Measurements from ENCODE around the gene UBR3.
"Not testable (repeated sequence)": the region's sequence is repeated elsewhere in the genome, so short reads cannot be mapped to it uniquely, and the experiment has no call there.

UBR3 gene

DNA sequence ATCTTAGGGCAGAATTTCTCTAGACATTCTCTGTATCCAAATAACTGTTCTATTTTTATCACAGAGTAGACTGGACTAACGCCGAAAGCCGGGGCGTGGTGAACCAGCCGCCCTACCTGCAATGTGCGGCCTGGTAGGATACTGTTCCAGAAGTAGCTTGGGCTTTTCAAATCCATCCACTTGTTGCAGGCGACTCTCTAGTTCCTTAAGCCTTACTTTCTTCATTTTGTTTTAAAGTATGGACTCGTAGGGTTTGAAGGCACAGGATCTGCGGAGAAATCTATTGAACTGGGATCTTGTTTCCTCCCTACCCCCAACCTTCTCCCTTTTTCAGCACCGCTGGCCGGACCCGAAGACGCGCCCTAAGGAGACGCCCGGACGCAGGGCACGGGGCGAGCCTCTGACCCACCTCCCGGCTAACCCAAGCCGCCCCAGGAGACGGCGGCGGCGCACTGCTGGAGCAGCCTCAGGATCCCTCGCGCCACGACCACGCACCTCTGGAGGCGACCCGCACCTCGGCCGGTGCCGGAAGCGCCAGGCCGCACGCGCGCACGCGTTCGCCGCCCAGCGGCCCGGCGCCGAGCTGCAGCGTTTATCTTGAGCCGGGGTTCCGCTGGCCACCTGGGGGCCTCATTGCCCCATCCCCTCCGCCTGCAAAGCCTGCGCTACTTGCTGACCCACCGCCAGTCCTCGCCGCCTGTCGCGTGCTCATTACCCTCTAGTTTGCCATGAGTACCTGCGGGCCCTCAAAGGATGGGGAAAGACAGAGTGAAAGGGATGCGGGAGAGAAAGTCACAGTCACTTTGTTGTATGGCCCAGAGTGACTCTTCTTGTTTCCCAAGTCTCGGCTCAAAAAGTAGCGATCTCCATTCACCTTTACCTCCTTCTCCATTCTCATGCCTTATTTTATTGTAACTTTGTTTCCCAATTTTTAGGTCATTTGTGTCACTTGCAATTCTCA is 2.6 kb upstream of the UBR3 start, which contains the start of gene METTL5:
TSS of gene METTL5 (minus strand) at position 533 of the 961 bp plus-strand sequence. CDS start at position 225, 308 bp downstream.
- DNase-seq (ENCODE audit: low read depth in 2 of 2), result peak; percentile 57 to 58

DNA sequence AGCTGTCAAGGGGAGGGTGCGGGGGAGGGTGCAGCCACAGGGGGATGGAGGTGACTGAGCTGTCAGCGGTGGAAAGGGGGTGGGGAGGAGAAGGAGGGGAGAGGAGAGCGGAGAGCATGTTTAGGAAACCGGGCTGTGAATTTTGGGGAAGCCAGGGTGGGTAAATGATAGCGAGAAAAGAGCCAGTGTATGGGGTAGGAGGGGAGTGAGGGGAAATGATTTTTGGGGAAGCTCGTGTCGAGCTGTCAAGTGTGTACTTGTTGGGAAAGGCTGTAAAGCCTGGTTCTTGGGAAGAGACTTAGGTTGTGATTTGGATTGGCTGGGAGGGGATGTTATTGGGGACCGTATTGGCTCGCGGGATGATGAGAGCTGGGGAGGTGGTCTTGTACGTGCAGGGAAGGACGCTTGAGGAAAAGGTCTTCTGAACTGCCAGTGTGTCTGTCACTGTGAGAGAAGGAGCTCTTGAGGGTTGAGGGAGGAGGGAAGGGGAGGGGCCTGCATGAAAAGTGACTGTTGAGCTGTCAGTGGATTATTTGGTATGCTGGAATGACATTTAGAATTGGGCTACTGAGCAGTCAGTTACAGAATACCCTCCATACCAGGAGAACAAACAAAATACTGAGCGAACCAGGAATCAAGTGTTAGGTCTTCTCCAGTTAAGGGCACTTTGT is 1.0 kb downstream of the UBR3 start:
- no peak for DNase-seq (ENCODE audit: low read depth in 2 of 2)

DNA sequence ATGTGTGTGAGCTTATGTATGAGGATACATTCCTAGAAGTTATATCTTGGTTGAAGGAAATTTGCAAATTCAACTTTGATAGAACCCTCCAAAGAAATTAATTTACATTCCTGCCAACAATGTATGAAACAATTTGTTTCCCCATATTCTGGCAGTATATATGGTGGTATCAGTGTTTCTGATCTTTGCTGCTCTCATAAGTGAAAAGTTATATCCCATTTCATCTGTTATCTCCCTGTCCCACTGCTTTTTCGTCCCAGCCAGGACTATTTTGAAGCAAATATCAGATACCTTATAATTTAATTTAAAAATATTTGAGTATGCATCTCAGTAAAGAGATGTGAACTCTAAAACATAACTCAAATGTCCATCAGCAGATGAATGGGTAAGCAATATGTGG is 7.1 kb downstream of the UBR3 start:
- DNase-seq (ENCODE audit: low read depth in 2 of 2), result no peak

DNA sequence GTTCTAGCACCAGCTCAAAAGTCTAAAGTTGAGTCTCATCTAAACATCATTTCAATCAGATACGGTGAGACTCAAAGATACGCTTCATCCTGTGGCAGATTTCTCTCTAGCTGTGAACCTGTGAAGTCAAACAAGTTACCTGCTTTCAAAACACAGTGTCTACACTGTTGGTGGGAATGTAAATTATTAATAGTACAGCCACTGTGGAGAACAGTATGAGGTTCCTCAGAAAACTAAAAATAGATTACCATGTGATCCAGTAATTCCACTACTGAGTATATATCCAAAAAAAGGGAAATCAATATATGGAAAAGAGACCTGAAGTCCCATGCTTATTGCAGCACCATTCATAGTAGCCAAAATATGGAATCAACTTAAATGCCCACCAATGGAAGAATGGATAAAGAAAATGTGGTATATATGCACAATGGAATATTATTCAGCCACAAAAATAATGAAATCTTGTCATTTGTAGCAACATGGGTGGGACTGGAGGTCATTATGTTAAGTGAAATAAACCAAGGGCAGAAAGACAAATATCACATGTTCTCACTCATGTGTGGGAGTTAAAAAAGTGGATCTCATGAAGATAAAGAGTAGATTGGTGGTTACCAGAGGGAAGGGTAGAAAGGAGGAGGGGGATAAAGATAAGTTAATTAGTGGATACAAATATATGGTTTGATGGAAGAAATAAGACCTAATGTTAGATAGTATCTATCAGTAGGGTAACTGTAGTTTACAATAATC is 11.7 kb downstream of the UBR3 start:
- no peak for DNase-seq (ENCODE audit: low read depth in 2 of 2)

DNA sequence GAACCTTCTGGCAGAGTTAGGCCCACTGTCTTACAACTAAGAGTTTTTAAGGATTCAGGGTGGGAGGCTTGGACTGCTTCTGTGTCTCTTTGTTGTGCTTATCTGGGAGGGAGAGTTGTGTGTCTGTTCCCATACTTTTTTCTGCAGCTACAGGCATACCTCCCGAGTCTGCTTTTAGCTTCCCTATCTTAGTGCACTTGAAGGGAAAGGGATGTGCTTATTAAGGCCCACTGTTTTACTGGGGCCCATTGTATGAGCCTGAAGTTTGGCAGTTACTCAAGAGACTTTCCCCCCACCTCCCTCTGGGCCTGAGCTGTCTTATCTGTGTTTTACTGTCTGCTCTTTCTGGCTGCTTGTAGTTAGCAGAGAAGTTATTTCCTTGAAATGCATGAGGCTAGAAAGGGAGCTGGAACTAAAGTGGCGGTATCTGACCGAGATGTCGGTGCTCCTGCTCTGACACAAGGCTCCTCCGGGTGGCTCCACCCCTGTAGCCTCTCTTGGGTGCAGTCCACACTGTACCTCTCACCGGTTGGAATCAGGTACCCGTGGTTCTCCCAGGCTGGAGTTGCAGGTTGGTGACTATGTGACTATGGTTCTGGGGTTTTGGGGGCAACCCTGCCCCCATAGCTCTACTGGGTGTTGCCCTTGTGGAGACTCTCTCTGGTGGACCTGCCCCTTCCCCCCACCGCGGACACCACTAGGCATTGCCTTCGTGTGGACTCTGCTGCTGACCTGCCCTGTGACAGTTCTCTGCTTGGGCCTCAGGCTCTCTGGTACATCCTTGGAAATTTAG is 12.9 kb downstream of the UBR3 start:
- DNase-seq (ENCODE audit: low read depth in 2 of 2), result no peak

DNA sequence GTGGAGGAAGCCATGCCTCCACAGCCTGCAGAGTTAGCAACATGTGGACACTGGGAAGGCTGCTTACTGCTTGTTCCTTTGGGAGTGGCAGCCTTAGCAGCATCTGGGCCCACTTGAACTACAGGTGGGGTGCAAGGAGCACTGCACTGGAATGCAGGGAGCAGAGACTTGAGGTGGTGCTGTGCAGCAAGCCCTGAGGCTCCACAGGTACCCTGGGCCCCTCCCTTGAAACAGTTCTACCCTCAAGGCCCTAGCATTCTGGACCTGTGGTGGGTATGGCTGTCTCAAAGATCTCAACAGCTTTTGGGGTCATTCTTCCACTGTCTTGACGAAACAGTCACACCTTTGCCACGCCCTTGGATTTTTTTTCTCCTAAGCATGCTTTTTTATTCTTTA is 13.5 kb downstream of the UBR3 start:
- DNase-seq (ENCODE audit: low read depth in 2 of 2), result no peak

DNA sequence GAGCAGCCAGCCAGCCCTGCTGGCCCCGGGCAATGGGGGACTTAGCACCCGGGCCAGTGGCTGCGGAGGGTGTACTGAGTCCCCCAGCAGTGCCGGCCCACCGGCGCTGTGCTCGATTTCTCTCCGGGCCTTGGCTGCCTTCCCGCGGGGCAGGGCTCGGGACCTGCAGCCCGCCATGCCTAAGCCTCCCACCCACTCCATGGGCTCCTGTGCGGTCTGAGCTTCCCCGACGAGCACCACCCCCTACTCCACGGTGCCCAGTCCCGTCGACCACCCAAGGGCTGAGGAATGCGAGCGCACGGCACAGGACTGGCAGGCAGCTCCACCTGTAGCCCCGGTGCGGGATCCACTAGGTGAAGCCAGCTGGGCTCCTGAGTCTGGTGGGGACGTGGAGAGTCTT is 14.4 kb downstream of the UBR3 start:
- not testable (repeated sequence) for DNase-seq (ENCODE audit: low read depth in 2 of 2)

DNA sequence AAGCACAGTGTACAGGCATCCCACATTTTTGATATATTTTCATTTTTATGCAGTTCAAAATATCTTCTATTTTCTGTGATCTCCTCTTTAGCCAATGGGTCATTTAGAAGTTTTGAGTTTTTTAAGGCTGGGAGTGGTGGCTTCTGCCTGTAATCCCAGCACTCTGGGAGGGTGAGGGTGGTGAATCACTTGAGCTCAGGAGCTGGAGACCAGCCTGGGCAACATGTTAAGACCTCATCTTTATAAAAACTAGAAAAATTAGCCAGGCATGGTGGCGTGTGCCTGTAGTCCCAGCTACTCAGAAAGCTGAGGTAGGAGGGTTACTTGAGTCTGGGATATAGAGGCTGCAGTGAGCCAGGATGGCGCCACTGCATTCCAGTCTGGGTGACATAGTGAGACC is 17.8 kb downstream of the UBR3 start:
- no peak for DNase-seq (ENCODE audit: low read depth in 2 of 2)

DNA sequence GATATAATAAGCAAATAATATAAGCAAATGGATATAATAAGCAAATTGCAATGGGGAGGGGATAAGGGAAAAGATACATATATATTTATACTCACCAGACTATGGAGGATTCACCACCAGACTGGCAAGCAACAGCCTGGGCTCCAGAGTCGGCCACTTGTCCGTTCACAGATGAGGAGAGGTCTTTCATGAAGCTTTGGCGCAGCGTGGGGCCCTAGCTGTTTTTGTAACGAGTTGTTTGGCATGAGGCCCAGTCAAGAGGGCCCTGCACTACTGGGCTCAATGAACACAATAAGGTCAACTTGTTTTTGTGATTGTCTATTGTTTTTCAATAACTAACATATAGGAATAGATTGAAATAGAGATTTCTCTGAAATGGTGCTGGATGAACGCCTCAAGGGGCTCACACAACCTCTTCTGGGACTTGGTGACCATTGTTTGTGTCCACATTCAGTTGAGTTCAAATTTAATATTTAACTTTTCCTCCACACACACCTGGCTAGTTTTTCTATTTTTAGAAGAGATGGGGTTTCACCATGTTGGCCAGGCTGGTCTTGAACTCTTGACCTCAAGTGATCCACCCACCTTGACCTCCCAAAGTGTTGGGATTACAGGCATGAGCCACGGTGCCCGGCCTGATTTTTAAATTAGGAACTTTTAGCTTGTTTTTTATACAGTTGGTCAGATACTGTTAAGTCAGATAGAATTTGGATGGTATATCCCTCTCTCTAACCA is 21.9 kb downstream of the UBR3 start:
- DNase-seq (ENCODE audit: low read depth in 2 of 2), result not testable (repeated sequence)

DNA sequence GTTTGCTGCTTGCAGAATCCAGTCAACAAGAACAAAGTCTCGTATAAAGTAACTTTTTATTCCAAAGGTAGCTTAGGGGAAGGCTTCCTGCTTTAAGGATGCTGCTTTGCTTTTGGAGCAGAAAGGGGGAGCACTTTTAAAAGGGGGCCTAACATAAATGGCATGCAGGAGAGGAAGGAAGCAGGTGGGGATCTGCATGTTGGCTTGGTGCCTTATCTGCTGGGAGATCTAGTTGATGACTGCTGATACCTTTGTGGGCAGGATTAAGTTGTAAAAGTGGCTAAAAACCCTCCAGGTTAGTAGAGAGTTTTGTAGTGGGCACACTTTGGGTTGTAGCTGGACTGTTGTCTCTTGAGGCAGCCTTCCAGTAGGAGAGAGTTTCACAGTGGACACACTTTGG is 22.5 kb downstream of the UBR3 start:
- DNase-seq (ENCODE audit: low read depth in 2 of 2), result no peak

DNA sequence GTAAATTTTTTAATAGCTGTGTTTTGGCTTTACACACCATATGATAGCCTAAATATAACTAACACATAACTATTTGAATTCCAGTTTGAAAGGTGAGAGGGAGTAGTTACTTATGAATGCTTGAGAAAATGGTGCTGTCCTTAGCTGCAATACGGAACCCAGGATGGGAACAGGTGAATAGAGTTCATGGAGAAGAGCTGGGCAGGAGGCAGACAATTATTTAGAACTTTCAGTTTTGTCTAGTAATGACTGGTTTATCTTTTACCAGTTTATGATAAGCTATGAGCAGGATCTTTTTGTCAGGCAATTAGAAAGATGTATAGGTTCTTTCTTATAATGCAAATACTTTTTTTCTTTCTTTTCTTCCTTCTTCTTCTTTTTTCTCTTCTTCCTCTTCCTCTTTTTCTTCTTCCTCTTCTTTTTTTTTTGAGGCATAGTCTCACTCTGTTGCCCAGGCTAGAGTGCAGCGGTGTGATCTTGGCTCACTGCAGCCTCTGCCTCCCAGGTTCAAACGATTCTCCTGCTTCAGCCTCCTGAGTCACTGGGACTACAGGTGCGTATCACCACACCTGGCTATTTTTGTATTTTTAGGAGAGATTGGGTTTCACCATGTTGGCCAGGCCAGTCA is 25.9 kb downstream of the UBR3 start:
- no peak for DNase-seq (ENCODE audit: low read depth in 2 of 2)

DNA sequence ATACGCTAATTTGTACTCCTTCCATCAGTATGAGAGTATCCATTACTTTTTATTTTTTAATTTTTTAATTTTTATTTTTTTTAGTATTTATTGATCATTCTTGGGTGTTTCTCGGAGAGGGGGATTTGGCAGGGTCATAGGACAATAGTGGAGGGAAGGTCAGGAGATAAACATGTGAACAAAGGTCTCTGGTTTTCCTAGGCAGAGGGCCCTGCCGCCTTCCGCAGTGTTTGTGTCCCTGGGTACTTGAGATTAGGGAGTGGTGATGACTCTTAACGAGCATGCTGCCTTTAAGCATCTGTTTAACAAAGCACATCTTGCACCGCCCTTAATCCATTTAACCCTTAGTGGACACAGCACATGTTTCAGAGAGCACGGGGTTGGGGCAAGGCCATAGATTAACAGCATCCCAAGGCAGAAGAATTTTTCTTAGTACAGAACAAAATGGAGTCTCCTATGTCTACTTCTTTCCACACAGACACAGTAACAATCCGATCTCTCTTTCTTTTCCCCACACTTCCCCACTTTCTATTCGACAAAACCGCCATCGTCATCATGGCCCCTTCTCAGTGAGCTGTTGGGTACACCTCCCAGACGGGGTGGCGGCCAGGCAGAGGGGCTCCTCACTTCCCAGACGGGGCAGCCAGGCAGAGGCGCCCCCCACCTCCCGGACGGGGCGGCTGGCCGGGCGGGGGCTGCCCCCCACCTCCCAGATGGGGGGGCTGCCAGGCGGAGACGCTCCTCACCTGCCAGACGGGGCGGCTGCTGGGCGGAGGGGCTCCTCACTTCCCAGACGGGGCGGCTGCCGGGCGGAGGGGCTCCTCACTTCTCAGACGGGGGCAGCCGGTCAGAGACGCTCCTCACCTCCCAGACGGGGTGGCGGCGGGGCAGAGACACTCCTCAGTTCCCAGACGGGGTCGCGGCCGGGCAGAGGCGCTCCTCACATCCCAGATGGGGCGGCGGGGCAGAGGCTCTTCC is 28.3 kb downstream of the UBR3 start:
- not testable (repeated sequence) for DNase-seq (ENCODE audit: low read depth in 2 of 2)

DNA sequence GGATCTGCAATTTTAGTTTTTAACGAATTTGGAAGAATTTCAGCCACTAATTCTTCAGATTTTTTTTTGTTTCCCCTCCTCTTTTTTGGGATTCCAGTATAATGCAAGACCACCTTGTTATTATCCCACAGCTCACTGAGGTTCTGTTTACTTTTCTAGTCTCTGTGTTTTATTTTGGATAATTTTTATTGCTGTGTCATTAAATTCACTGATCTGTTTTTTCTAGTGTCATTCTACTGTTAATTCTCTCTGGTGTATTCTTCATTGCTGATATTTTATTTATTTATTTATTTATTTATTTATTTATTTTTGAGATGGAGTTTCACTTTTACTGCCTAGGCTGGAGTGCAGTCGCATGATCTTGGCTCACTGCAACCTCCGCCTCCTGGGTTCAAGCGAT is 32.2 kb downstream of the UBR3 start:
- DNase-seq (ENCODE audit: low read depth in 2 of 2), result no peak

DNA sequence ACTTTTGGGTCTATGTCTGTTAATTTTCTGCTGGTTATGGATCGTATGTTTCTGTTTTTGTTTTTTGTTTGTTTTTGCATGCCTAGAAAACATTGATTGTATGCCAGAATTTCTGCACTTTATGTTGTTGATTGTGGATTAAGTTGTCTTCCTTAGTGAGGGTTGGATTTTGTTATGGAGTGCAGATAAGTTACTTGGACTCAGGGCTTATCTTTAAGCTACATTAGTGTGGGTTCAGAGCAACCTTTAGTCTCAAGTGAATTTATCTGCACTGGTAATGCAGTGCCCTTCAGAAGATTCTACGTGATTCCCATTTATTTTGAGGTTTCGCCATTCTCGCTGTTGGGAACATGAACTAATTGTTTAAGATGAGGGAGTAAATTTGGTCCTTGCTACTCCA is 32.9 kb downstream of the UBR3 start:
- no peak for DNase-seq (ENCODE audit: low read depth in 2 of 2)

DNA sequence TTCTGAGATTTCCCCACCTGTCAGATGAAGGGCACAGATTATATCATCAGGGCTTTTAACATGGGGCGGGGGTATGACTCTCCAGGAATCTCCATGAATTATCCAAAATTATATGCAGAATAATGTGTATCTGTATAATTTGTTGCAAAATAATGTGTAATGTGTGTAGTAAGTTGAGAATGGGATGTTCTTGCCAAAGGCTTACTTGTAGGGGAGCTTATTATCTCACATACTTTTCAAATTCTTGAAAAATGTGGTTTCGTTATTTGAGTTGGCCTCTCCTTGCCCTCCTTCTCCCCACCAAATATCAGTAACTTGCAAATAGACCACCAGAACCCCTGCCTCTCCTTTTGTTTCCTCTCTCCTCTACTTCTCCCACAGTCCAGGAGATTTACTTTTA is 35.6 kb downstream of the UBR3 start:
- DNase-seq (ENCODE audit: low read depth in 2 of 2), result no peak

DNA sequence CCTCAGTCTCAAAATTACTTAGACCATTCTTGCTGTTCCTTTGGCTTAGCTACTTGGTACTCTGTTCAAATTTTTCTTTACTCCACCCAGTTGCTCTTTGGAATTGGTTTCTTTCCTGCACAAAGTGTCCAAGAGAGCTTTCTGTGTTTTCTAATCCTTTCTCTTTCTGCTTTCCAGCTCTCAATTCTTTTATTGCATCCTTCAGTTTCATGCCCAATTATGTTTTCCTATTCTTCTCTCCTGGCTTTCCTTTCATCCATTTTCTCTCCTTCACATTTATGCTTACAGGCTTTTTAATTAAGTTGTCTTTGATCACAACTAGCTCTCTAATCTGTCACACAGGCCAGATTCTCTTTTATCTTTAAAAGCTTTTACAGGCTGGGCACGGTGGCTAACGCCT is 38.2 kb downstream of the UBR3 start:
- no peak for DNase-seq (ENCODE audit: low read depth in 2 of 2)

DNA sequence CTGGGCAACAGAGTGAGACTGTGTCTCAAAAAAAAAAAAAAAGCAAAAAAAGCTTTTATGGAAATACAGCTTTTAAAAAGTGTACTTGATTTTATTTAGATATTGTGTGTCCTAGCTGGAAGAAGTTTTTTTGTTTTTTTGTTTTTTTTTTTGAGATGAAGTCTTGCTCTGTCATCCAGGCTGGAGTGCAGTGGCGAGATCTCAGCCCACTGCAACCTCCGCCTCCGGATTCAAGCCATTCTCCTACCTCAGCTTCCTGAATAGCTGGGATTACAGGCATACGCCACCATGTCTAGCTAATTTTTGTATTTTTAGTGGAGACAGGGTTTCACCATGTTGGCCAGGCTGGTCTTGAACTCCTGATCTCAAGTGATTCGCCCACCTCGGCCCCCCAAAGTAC is 39.0 kb downstream of the UBR3 start:
- not testable (repeated sequence) for DNase-seq (ENCODE audit: low read depth in 2 of 2)

DNA sequence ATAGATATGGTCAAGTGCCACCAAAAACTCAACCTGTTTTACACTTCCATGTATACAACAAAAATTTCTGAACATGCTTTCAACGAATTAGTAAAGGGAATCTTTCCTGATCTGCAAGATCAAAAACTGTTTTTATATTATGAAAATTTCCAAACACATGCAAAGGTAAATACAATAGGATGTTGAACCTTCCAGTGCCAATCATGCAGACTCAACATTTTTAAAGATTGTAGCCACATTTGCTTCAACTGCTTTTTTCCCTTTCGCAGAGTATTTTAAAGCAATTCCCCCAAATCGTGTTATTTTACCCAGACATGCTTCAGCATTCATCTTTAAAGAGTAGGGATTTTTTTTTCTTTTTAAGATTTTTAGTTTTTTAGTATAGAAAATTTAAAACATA is 40.3 kb downstream of the UBR3 start:
- DNase-seq (ENCODE audit: low read depth in 2 of 2), result no peak

DNA sequence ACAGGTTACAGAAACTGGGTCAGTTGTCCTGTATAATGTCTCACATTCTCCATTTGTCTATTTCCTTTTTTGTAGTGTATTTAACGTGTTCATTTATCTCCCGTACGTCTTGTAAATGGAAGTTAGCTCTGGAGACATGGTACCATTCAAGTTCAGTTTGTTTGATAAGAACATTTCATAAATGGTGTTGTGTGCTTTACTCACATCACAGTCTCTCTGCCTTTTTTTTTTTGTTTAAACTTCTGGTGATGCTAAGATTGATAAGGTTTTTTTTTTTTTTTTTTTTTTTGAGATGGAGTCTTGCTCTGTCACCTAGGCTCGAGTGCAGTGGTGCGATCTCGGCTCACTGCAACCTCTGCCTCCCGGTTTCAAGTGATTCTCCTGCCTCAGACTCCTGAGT is 41.7 kb downstream of the UBR3 start:
- DNase-seq (ENCODE audit: low read depth in 2 of 2), result no peak

All from stimulated activated CD8-positive, alpha-beta memory T cell treated with anti-CD3 and anti-CD28 coated beads, Interleukin-2, amount 100 ng/mL, for 1 hour (primary cell).